GM10266 (cell line): Measurements from ENCODE around the gene MKNK1.

ENCODE experiments used
- DNase-seq: peaks from one replicate; pipeline ENCODE4 v3.0.0; 2012; ENCODE audit errors: extremely low spot score
- TF ChIP-seq, protein P1 (sequence below): IDR thresholded peaks from 2 replicates; pipeline ENCODE4 v1.5.1; 2012; ENCODE audit warnings: mild to moderate bottlenecking, low read depth; ENCODE audit not compliant: control insufficient read depth, insufficient read depth; ENCODE audit errors: missing control alignments

Gene MKNK1

DNA sequence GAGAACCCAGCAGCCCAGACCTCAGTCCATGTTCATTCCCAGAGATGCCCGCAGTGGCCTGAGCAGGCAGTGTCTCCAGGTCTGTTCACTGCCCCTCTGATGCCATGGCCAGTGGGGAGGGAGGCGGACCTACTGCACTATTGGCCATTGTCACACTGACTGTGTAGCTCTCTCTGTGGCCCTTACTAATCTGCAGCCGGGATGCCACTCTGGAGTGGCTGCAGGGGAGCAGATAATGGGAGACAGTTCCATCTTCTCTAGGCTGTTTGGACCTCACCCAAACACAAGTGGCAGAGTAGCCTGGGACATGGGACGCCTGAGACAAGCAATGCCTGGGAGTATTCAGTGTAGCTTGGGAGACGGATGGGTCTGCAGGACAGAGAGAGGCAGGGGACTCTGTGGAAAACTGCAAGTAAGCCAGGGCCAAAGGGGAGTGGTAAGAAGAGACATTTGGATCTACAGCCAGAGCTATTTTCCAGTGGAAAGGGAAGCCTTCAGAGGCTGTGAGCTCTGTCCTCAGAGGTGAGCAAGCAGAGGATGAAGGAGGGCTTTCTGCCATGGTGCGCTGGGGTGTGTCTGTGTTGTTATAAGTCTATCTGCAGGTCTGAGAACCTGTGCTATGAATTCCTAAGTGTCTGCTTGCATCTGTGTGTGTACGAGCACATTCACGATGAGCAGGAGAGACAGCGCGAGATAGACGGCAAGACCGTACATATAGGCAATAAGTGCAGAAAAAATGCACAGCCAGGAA is 87.7 kb downstream of the MKNK1 start:
- TF ChIP-seq, protein P1, sequence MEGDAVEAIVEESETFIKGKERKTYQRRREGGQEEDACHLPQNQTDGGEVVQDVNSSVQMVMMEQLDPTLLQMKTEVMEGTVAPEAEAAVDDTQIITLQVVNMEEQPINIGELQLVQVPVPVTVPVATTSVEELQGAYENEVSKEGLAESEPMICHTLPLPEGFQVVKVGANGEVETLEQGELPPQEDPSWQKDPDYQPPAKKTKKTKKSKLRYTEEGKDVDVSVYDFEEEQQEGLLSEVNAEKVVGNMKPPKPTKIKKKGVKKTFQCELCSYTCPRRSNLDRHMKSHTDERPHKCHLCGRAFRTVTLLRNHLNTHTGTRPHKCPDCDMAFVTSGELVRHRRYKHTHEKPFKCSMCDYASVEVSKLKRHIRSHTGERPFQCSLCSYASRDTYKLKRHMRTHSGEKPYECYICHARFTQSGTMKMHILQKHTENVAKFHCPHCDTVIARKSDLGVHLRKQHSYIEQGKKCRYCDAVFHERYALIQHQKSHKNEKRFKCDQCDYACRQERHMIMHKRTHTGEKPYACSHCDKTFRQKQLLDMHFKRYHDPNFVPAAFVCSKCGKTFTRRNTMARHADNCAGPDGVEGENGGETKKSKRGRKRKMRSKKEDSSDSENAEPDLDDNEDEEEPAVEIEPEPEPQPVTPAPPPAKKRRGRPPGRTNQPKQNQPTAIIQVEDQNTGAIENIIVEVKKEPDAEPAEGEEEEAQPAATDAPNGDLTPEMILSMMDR, result no peak
- no peak for DNase-seq

DNA sequence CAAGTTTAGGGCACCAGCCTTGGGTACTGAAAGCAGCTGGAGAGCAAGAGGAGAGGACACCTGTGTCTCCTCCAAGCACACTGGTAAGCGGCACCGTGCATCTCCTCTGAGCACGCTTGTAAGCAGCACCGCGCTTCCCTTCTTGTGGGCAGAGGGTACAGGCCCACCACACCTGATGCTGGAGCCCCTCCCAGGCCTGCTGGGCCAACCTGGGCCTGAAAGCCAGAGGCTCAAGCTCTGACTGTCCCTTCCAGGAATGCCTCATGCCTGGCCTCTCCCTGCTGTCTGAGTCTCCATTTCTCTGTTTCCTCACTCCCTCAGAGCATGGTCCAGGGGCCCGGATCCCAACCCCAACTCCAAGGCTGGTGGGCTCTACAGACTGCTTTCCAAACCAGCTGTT is 88.5 kb downstream of the MKNK1 start:
- TF ChIP-seq, protein P1, result no peak
- no peak for DNase-seq

DNA sequence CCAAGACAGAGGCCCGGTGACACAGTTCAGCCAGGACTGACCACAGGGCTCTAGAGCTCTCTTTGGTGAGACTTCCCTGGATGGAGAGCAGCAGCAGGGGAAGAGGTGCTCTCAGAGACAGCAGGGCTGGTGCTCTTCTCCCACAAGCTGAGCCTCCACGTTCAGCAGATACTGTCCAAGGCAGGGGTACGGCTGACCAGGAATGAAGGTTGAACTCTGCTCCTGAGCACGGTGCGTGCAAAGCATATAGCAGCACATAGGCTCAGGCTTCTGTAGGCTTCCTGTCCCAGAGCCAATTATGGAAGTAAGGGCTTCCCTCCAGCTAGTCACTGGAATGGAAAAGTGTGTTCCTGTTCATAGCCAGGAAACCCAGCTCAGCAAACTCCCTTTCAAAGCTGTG is 90.5 kb downstream of the MKNK1 start:
- DNase-seq, result no peak
- TF ChIP-seq, protein P1, result no peak

DNA sequence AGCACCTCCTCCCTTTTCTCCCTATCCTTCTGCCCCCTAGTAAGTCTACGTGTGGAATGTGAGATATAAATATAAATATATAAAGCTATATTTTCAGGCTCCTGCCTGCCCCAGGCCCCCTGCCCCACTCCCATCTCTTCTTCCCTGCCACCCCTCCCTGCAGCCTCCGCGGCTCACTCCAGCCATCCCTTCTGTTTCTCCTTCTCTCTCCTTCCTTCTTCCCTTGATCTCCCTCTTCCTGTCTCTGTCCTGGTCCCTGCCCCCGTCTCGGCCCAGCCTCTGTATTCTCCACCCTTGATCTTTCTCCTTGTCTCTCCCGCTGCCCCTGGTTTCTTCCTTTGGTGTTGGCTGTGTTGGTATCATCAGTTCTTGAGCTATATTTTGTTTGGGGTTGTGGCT is 91.3 kb downstream of the MKNK1 start:
- TF ChIP-seq, protein P1, result no peak
- DNase-seq, result no peak

DNA sequence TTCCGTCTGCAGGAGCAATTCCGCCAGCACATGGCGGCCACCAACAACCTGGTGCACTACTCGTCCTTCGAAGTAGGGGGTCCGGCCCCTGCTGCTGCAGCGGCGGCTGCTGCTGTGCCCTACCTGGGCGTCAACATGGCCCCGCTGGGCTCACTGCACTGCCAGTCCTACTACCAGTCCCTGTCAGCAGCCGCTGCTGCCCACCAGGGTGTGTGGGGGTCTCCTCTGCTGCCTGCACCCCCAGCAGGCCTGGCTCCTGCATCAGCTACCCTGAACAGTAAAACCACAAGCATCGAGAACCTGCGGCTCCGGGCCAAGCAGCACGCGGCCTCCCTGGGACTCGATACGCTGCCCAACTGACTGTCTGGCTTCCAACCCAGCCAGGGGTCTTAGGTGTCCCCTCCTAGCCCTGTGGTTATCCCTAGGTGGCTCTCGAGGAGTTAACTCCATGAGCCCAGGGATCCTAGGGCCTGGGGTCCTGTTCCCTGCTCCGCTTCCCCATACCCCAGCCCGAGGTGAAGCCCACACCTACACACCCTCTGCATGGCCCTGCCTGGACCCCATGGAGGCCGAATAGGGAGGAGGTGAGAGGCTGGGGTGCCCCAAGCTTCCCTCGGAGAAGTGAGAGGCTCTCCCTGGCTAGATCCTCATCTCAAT is 91.8 kb downstream of the MKNK1 start:
- DNase-seq, result no peak
- TF ChIP-seq, protein P1, result no peak

DNA sequence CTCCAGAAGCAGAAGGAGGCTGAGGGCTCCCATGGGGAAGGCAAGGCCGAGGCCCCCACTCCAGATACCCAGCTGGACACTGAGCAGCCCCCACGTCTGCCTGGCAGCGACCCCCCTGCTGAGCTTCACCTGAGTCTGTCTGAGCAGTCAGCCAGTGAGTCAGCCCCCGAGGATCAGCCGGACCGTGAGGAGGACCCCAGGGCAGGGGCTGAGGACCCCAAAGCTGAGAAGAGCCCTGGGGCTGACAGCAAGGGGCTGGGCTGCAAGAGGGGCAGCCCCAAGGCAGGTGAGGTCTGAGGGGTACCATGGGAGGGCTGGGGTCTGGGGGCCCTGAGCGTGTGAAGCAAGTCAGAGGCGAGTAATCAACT is 93.1 kb downstream of the MKNK1 start:
- no peak for DNase-seq

More for the DNA sequence above, 93.1 kb downstream of the MKNK1 start:
- TF ChIP-seq, protein P1, result no peak
